Transverse colon (tissue), 4 donors: ENCODE results near the gene NLRP11.

Source experiments
- CTCF ChIP-seq, 5 experiments: fragments of 200-600 bp in 3 of 5; fragments of 450-650 bp in 2 of 5; sonication (generic) in 3 of 5; IDR thresholded peaks; 1 replicate in 2 of 5; 2 replicates in 3 of 5; pipeline ENCODE4 v1.5.1; 2016 to 2017; ENCODE audit warnings: antibody characterized with exemption in 5 of 5, inconsistent platforms in 3 of 5, mild to moderate bottlenecking in 2 of 5, moderate library complexity in 1 of 5
- EP300 ChIP-seq: sonication (generic); formaldehyde crosslinking; IDR thresholded peaks from one replicate; pipeline ENCODE4 v1.6.1; 2017; ENCODE audit warnings: antibody characterized with exemption, low read depth
- POLR2A ChIP-seq: fragments of 450-650 bp; IDR thresholded peaks from one replicate; pipeline ENCODE4 v1.6.1; 2016; ENCODE audit warnings: antibody characterized with exemption, mild to moderate bottlenecking, moderate library complexity
- POLR2AphosphoS5 ChIP-seq, 3 donors: sonication (generic); formaldehyde crosslinking; IDR thresholded peaks; one replicate each; pipeline ENCODE4 v1.6.1; 2016; ENCODE audit warnings: antibody characterized with exemption in 3 of 3

GRCh38 chr19:55778331-55778730, 53.5 kb downstream of the NLRP11 start:
- no peak for TF ChIP-seq CTCF (IDR thresholded peaks at IDR 0.05)
- no peak for TF ChIP-seq POLR2A
- TF ChIP-seq POLR2AphosphoS5 (IDR thresholded peaks at IDR 0.05) = no peak
- no peak for TF ChIP-seq EP300
